T47D (cell line): ENCODE results near the gene APIP.

Experiments
- DNase-seq, 2 experiments: peaks; one replicate each; pipeline versions ENCODE4 v3.0.0 to v3.0.0-alpha.2; 2011 to 2012; ENCODE audit warnings: low read depth in 1 of 2, low spot score in 1 of 2
- JUND ChIP-seq: IDR thresholded peaks from 2 replicates; pipeline ENCODE4 v1.6.1; 2012; ENCODE audit warnings: low read depth
- in situ Hi-C: cut with HindIII; loops from 2 replicates; pipeline ENCODE4 v1.10.0; 2016; ENCODE audit warnings: low sequenced_read_pairs, low pct_unique_long_range_greater_than_20kb

The APIP gene

GRCh38 chr11:34916015-34916842 is at the start of gene APIP, which contains the start of gene PDHX:
TSS of gene APIP (minus strand) at chr11:34916379. CDS start at chr11:34916284, 95 bp downstream.
TSS of gene PDHX (plus strand) at chr11:34916618. CDS start at chr11:34916656, 38 bp downstream.
- in situ Hi-C loops = no loop called here

GRCh38 chr11:34964610-34965331 is 48.6 kb upstream of the APIP start:
- TF ChIP-seq JUND = no peak
- DNase-seq = no peak
- in situ Hi-C loops = no loop called here

More at GRCh38 chr11:34916015-34916842, at the start of gene APIP, which contains the start of gene PDHX:
- peak; percentile 96 to 100 for DNase-seq
- TF ChIP-seq JUND = no peak

DNA sequence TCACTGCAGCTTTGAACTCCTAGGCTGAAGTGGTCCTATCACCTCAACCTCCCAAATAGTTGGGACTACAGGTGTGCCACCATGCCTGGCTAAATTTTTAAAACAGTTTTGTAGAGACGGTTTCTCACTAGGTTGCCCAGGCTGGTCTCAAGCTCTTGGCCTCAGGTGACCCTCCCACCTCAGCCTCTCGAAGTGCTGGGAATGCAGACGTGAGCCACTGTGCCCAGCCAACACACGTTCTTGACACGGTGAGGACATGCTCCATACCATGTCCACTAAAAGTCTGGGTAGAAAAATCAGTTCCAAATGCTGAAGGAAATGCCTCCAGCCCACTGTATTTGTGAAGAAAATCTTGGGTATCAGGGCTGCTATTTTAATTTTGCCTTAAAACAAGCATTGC is 47.2 kb upstream of the APIP start:
- in situ Hi-C loops = no loop called here
- TF ChIP-seq JUND = no peak
- DNase-seq = no peak

GRCh38 chr11:34962034-34962433 is 45.9 kb upstream of the APIP start:
- in situ Hi-C loops = no loop called here
- no peak for TF ChIP-seq JUND
- DNase-seq = no peak

DNA sequence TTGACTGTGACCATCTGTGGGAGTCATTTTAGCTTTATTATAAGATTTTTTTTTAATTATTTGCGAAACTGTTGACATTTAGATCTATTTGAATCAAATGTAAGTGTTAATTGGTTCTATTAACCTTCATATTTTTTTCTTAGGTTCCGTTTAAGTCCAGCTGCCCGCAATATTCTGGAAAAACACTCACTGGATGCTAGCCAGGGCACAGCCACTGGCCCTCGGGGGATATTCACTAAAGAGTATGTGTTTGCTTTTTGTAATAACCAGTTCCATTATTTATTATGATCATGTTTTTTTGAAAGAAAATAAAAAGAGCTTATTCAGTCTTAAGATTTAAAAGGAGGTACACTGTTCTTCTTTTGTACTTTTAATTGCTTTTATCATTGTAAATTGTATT is 44.1 kb upstream of the APIP start:
- in situ Hi-C loops = no loop called here
- peak in 1 of 2 experiments; percentile 46 for DNase-seq
- no peak for TF ChIP-seq JUND

GRCh38 chr11:34959770-34960169 is 43.6 kb upstream of the APIP start:
- no peak for TF ChIP-seq JUND
- in situ Hi-C loops = no loop called here
- no peak for DNase-seq

DNA sequence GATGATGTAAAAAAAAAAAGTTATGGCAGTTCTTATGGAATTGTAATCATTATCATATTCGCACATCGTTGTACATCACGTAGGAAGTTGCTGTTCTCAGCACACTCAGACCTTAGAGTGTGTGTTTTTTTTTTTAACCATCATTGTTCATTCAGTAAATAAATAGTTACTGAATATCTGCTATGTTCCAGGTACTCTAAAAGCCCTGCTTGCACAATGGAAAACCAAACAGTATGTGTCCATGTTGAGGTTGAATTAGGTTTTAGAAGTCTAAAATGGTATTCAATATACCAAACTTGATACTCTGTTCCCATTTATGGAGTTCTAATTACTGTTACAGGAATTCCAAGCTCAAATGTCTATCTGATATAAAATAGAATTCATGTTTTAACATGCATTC is 41.4 kb upstream of the APIP start:
- TF ChIP-seq JUND = no peak
- DNase-seq = no peak
- in situ Hi-C loops = no loop called here

DNA sequence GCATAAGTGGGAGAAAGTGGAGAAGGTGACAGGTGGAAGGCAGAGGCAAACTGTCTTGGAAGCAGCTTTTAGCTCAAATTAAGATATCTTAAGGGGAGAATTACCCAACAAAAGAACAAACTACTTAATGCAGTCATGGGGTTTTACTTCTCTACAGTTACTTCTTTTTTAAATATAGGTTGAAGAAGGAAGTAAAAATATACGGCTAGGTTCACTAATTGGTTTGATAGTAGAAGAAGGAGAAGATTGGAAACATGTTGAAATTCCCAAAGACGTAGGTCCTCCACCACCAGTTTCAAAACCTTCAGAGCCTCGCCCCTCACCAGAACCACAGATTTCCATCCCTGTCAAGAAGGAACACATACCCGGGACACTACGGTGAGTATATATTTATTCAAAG is 41.0 kb upstream of the APIP start:
- no peak for DNase-seq
- in situ Hi-C loops = no loop called here
- no peak for TF ChIP-seq JUND

GRCh38 chr11:34953955-34954354 is 37.8 kb upstream of the APIP start:
- no peak for DNase-seq
- no peak for TF ChIP-seq JUND
- in situ Hi-C loops = no loop called here

DNA sequence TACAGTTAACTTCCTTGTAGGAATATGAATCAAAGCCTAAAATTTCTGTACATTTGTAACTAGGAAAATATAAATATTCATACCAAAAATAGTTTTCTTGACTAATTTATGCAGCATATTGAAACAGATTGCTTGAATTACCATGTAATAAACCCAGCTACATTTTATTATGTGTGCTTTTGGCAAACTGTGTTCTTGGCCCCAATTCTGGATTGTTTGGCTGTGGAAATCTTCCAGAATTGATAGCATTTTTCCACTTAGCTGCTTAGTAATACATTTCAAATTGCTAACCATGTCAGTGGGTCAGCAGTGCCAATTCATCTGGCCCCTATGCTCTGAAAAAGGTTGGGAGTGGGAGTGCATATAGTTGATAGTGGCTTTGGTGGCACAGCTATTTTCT is 32.5 kb upstream of the APIP start:
- DNase-seq = no peak
- no peak for TF ChIP-seq JUND
- in situ Hi-C loops = no loop called here

GRCh38 chr11:34944692-34945091 is 28.5 kb upstream of the APIP start:
- DNase-seq = no peak
- no peak for TF ChIP-seq JUND
- in situ Hi-C loops = no loop called here

- DNase-seq = no peak
- in situ Hi-C loops = no loop called here
- TF ChIP-seq JUND = no peak
Observed at GRCh38 chr11:34941688-34942087, 25.5 kb upstream of the APIP start.

GRCh38 chr11:34940026-34940677 is 24.0 kb upstream of the APIP start:
- TF ChIP-seq JUND = no peak
- DNase-seq = no peak
- in situ Hi-C loops = no loop called here
